HFF-Myc (cell line): ENCODE results near the gene TPRG1.

Experiments
- DNase-seq: peaks from one replicate; pipeline ENCODE4 v3.0.0-alpha.2; 2011; ENCODE audit warnings: low read depth; ENCODE audit errors: extremely low read depth
- H3K4me3 ChIP-seq: replicated peaks from 2 replicates; pipeline ENCODE4 v1.5.1; 2011; ENCODE audit warnings: low read depth, mild to moderate bottlenecking, control low read depth, low read length
- CTCF ChIP-seq: IDR thresholded peaks from 2 replicates; pipeline ENCODE4 v1.5.1; 2012; ENCODE audit warnings: mild to moderate bottlenecking, low read depth, low read length, control low read depth; ENCODE audit errors: missing control alignments

The TPRG1 gene

GRCh38 chr3:189233225-189233858, 61.6 kb downstream of the TPRG1 start:
- H3K4me3 ChIP-seq = no peak overlapping the region
- DNase-seq = peak; percentile 22
- TF ChIP-seq CTCF = peak; percentile 84

- no peak overlapping the region for H3K4me3 ChIP-seq
- DNase-seq = no peak
- no peak for TF ChIP-seq CTCF
Observed at GRCh38 chr3:189235214-189235613, 63.4 kb downstream of the TPRG1 start.

GRCh38 chr3:189236352-189236751, 64.6 kb downstream of the TPRG1 start:
- no peak for DNase-seq
- H3K4me3 ChIP-seq = no peak overlapping the region
- TF ChIP-seq CTCF = no peak

- H3K4me3 ChIP-seq = no peak overlapping the region
- no peak for TF ChIP-seq CTCF
- no peak for DNase-seq
Observed at GRCh38 chr3:189237526-189237925, 65.8 kb downstream of the TPRG1 start.

GRCh38 chr3:189238071-189238470, 66.3 kb downstream of the TPRG1 start:
- DNase-seq = no peak
- no peak for TF ChIP-seq CTCF

GRCh38 chr3:189239616-189240015, 67.8 kb downstream of the TPRG1 start:
- no peak overlapping the region for H3K4me3 ChIP-seq
- no peak for DNase-seq
- TF ChIP-seq CTCF = no peak

More at GRCh38 chr3:189238071-189238470, 66.3 kb downstream of the TPRG1 start:
- H3K4me3 ChIP-seq = no peak overlapping the region

- no peak for TF ChIP-seq CTCF
- DNase-seq = no peak
- no peak overlapping the region for H3K4me3 ChIP-seq
Observed at GRCh38 chr3:189249987-189250386, 78.2 kb downstream of the TPRG1 start.
